DOHH2 (cell line): Measurements from ENCODE around the gene EMC8.

Experiments used
- H3F3A ChIP-seq: fragments of 200-600 bp; sonication (generic), shearing (Covaris generic); 2 replicates; pipeline ENCODE4 v1.6.0; 2016; ENCODE audit warnings: antibody characterized with exemption, mild to moderate bottlenecking; ENCODE audit not compliant: control insufficient read depth, insufficient read depth
- H3K27ac ChIP-seq: fragments of 200-600 bp; sonication (generic); 2 replicates; pipeline ENCODE4 v1.5.1; 2014; ENCODE audit warnings: low read depth, mild to moderate bottlenecking, low read length, moderate library complexity
- H3K27me3 ChIP-seq: fragments of 200-600 bp; sonication (generic); 2 replicates; pipeline ENCODE4 v1.6.1; 2014; ENCODE audit warnings: mild to moderate bottlenecking, low read length, mixed read lengths; ENCODE audit not compliant: control insufficient read depth
- H3K36me3 ChIP-seq: fragments of 200-600 bp; sonication (generic); 2 replicates; pipeline ENCODE4 v1.6.1; 2014; ENCODE audit warnings: mild to moderate bottlenecking, low read length, moderate library complexity, mixed read lengths; ENCODE audit not compliant: control insufficient read depth
- H3K4me1 ChIP-seq: fragments of 200-600 bp; sonication (generic); 2 replicates; pipeline ENCODE4 v1.6.1; 2014; ENCODE audit warnings: mild to moderate bottlenecking, low read length, mixed read lengths; ENCODE audit not compliant: control insufficient read depth
- H3K4me2 ChIP-seq: fragments of 200-600 bp; sonication (generic); 2 replicates; pipeline ENCODE4 v1.6.0; 2014; ENCODE audit warnings: mild to moderate bottlenecking, low read length, moderate library complexity
- H3K4me3 ChIP-seq: fragments of 200-600 bp; sonication (generic); 2 replicates; pipeline ENCODE4 v1.5.1; 2014; ENCODE audit warnings: mild to moderate bottlenecking, low read length, mixed read lengths
- H3K79me2 ChIP-seq: fragments of 200-600 bp; sonication (generic); 2 replicates; pipeline ENCODE4 v1.6.1; 2014; ENCODE audit warnings: mild to moderate bottlenecking, low read length, mixed read lengths; ENCODE audit not compliant: control insufficient read depth
- H3K9me2 ChIP-seq: fragments of 200-600 bp; sonication (generic); replicated peaks from 2 replicates; pipeline ENCODE4 v1.6.1; 2014; ENCODE audit warnings: mild to moderate bottlenecking, low read length, mixed read lengths; ENCODE audit not compliant: control insufficient read depth
- H3K9me3 ChIP-seq: fragments of 200-600 bp; sonication (generic); 2 replicates; pipeline ENCODE4 v1.6.1; 2014; ENCODE audit warnings: antibody characterized with exemption, low read length, mixed read lengths; ENCODE audit not compliant: control insufficient read depth, insufficient read depth
- H4K20me1 ChIP-seq: fragments of 200-600 bp; sonication (generic); 2 replicates; pipeline ENCODE4 v1.6.0; 2014; ENCODE audit warnings: low read depth, mild to moderate bottlenecking, antibody characterized with exemption, low read length, moderate library complexity; ENCODE audit not compliant: control insufficient read depth, insufficient read depth
- EZH2phosphoT487 ChIP-seq: fragments of 200-600 bp; sonication (generic); IDR thresholded peaks from 2 replicates; pipeline ENCODE4 v1.6.1; 2017; ENCODE audit warnings: borderline replicate concordance, mild to moderate bottlenecking, antibody characterized with exemption, low read length, moderate library complexity, mixed read lengths
- TF ChIP-seq, protein P1 (sequence below): fragments of 200-600 bp; sonication (generic); IDR thresholded peaks from one replicate; pipeline ENCODE4 v1.5.1; 2014; ENCODE audit warnings: antibody characterized with exemption, mild to moderate bottlenecking, low read depth, low read length; ENCODE audit not compliant: poor library complexity, severe bottlenecking

The EMC8 gene

DNA sequence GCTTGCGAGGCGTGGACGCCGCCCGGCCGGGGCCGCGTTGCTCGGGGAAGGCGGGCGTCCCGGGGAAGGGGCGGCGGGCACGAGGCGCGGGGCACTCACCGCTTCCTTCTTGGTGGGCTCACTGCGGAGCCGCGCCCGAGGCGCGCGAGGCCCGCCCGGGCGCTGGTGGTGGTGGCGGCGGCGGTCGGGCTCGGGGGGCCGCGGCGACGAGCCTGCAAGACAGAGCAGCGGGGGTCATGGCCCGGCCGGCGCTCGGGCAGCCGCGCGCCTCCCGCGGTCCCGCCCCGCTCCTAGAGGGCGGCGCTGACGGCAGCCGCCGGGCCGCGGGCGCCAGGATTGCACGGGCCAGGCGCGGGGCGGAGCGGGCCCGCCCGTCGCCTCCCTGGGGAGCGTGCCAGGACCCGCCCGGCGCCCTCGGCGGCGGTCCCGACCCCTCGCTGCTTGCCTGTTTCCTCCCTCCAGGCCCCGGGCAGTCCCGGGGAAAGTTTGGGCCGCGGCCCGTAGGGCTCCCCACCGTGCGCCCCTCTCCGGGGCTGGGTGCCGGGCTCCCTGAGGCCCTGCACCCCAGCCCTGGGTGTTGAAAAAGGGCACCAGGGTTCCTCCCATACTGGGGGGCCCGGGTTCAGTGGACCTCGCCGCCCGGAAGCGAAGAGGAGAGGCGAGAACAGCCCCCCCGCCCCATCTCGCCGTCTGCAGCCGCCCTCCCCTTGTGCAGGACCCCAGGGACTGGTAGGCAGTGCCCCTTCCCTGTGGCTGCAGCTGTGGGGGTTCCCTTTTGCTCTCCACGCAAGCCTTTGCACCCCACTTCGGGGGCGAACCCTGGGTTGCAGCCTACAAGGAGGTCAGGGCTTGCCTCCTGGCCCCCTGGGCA is 48.3 kb downstream of the EMC8 start, which contains the start of gene C16orf74:
TSS of gene C16orf74 (minus strand) at position 270 of the 871 bp plus-strand sequence. CDS start 15,879 bp downstream, outside the sequence.
- Histone ChIP-seq H3K4me1 (peaks cover 84% of the 10 kb centered on the region), H3K9me2 (no peaks in the 10 kb centered on the region), H3K4me3 (peak within 1 kb of the TSS; percentile 55), H3K36me3 (no peaks in the 10 kb centered on the region), H3K4me2 (peak within 1 kb of the TSS; percentile 82), H3F3A (peaks cover 23% of the 10 kb centered on the region), H3K9me3 (no peaks in the 10 kb centered on the region), H4K20me1 (peaks cover 23% of the 10 kb centered on the region; the same call in 1 of the 2 replicates), H3K27me3 (peaks cover 84% of the 10 kb centered on the region), H3K27ac (peak within 1 kb of the TSS; percentile 54; the same call in 1 of the 2 replicates), H3K79me2 (no peaks in the 10 kb centered on the region)
- peak; percentile 81 for TF ChIP-seq EZH2phosphoT487
- TF ChIP-seq, protein P1, sequence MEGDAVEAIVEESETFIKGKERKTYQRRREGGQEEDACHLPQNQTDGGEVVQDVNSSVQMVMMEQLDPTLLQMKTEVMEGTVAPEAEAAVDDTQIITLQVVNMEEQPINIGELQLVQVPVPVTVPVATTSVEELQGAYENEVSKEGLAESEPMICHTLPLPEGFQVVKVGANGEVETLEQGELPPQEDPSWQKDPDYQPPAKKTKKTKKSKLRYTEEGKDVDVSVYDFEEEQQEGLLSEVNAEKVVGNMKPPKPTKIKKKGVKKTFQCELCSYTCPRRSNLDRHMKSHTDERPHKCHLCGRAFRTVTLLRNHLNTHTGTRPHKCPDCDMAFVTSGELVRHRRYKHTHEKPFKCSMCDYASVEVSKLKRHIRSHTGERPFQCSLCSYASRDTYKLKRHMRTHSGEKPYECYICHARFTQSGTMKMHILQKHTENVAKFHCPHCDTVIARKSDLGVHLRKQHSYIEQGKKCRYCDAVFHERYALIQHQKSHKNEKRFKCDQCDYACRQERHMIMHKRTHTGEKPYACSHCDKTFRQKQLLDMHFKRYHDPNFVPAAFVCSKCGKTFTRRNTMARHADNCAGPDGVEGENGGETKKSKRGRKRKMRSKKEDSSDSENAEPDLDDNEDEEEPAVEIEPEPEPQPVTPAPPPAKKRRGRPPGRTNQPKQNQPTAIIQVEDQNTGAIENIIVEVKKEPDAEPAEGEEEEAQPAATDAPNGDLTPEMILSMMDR: no peak

GRCh38 chr16:85750146-85750826 is 49.1 kb downstream of the EMC8 start:
- peaks cover 83% of the 10 kb centered on the region for H3K27me3 ChIP-seq
- peaks cover 26% of the 10 kb centered on the region; the same call in 1 of the 2 replicates for H4K20me1 ChIP-seq
- no peaks in the 10 kb centered on the region for H3K9me3 ChIP-seq
- TF ChIP-seq EZH2phosphoT487: peak; percentile 89
- TF ChIP-seq, protein P1: no peak
- peaks cover 76% of the 10 kb centered on the region for H3K4me1 ChIP-seq
- H3K4me2 ChIP-seq: peak overlapping the region; percentile 76
- H3K9me2 ChIP-seq: no peaks in the 10 kb centered on the region
- H3K79me2 ChIP-seq: no peaks in the 10 kb centered on the region
- H3K4me3 ChIP-seq: peak overlapping the region; percentile 55
- no peaks in the 10 kb centered on the region for H3K36me3 ChIP-seq
- peaks cover 21% of the 10 kb centered on the region for H3F3A ChIP-seq
- H3K27ac ChIP-seq: no peak overlapping the region

- Histone ChIP-seq H3K36me3 (no peaks in the 10 kb centered on the region), H3K4me2 (peak overlapping the region; percentile 76), H3K9me2 (no peaks in the 10 kb centered on the region), H3F3A (peaks cover 19% of the 10 kb centered on the region), H3K27me3 (peaks cover 82% of the 10 kb centered on the region), H3K79me2 (no peaks in the 10 kb centered on the region), H3K9me3 (no peaks in the 10 kb centered on the region), H4K20me1 (peaks cover 26% of the 10 kb centered on the region; the same call in 1 of the 2 replicates), H3K27ac (no peak overlapping the region), H3K4me1 (peaks cover 71% of the 10 kb centered on the region), H3K4me3 (peak overlapping the region; percentile 55)
- TF ChIP-seq, protein P1: no peak
- no peak for TF ChIP-seq EZH2phosphoT487
Measured at GRCh38 chr16:85749771-85750145, 49.6 kb downstream of the EMC8 start.
